ENCODE measurements around the gene NELL1.

- TF ChIP-seq EZH2 (IDR thresholded peaks at IDR 0.05; ENCODE audit: insufficient read depth, poor library complexity, severe bottlenecking): no peak
- TF ChIP-seq EZH2phosphoT487 (IDR thresholded peaks at IDR 0.05; ENCODE audit: insufficient read depth, low read depth): no peak
Observed at GRCh38 chr11:20973940-20974559, 304.7 kb downstream of the NELL1 start.
